H9 (cell line): ENCODE results near the gene EIF4G2. TPM values are rescaled to one million over a fixed set of nuclear protein-coding genes. Genes with fewer than 3 reads are reported as not detected.

Experiments
- DNase-seq: peaks from one replicate; pipeline ENCODE4 v3.0.0-alpha.2; 2017
- H2AFZ ChIP-seq: one replicate; pipeline ENCODE4 v1.6.1; 2013; ENCODE audit warnings: mild to moderate bottlenecking, low read length, control low read depth, moderate library complexity
- H2AK5ac ChIP-seq: 2 replicates; pipeline ENCODE4 v1.6.1; 2013; ENCODE audit warnings: low read length, control low read depth, mixed read lengths; ENCODE audit not compliant: insufficient read length
- H2BK120ac ChIP-seq: one replicate; pipeline ENCODE4 v1.6.1; 2013; ENCODE audit warnings: low read depth, mild to moderate bottlenecking, low read length, control low read depth, inconsistent platforms; ENCODE audit not compliant: poor library complexity, severe bottlenecking
- H2BK12ac ChIP-seq: 2 replicates; pipeline ENCODE4 v1.6.1; 2013; ENCODE audit warnings: low read length, control low read depth, mixed read lengths, low read depth; ENCODE audit not compliant: insufficient read length
- H2BK15ac ChIP-seq: 2 replicates; pipeline ENCODE4 v1.6.1; 2013; ENCODE audit warnings: low read depth, low read length, control low read depth
- H2BK20ac ChIP-seq: one replicate; pipeline ENCODE4 v1.6.1; 2013; ENCODE audit warnings: low read depth, mild to moderate bottlenecking, low read length, control low read depth, inconsistent platforms; ENCODE audit not compliant: poor library complexity, severe bottlenecking
- H2BK5ac ChIP-seq: 2 replicates; pipeline ENCODE4 v1.6.1; 2013; ENCODE audit warnings: low read length, control low read depth, mixed read lengths; ENCODE audit not compliant: insufficient read length
- H3K14ac ChIP-seq: 2 replicates; pipeline ENCODE4 v1.6.1; 2013; ENCODE audit warnings: low read length, control low read depth; ENCODE audit not compliant: insufficient read depth
- H3K18ac ChIP-seq: 2 replicates; pipeline ENCODE4 v1.6.1; 2013; ENCODE audit warnings: low read depth, mild to moderate bottlenecking, mixed read lengths, low read length, control low read depth; ENCODE audit not compliant: insufficient read length
- H3K23ac ChIP-seq: 2 replicates; pipeline ENCODE4 v1.6.1; 2013; ENCODE audit warnings: low read length, control low read depth, mixed read lengths, low read depth; ENCODE audit not compliant: insufficient read length
- H3K23me2 ChIP-seq: 2 replicates; pipeline ENCODE4 v1.6.1; 2013; ENCODE audit warnings: low read depth, mild to moderate bottlenecking, mixed read lengths, low read length, control low read depth; ENCODE audit not compliant: insufficient read length, poor library complexity, severe bottlenecking
- H3K27ac ChIP-seq: 2 replicates; pipeline ENCODE4 v1.5.1; 2013; ENCODE audit warnings: low read length, control low read depth, mixed read lengths, low read depth; ENCODE audit not compliant: insufficient read length
- H3K27me3 ChIP-seq: 2 replicates; pipeline ENCODE4 v1.6.1; 2013; ENCODE audit warnings: low read length, control low read depth, inconsistent platforms; ENCODE audit not compliant: insufficient read depth
- H3K4ac ChIP-seq: 2 replicates; pipeline ENCODE4 v1.6.1; 2013; ENCODE audit warnings: low read depth, mild to moderate bottlenecking, control low read depth, inconsistent platforms, low read length, moderate library complexity
- H3K4me1 ChIP-seq: 2 replicates; pipeline ENCODE4 v1.6.1; 2013; ENCODE audit warnings: low read length, control low read depth, inconsistent platforms; ENCODE audit not compliant: insufficient read depth
- H3K4me2 ChIP-seq: 2 replicates; pipeline ENCODE4 v1.6.1; 2013; ENCODE audit warnings: low read length, control low read depth, mixed read lengths; ENCODE audit not compliant: insufficient read length, insufficient read depth
- H3K56ac ChIP-seq: 2 replicates; pipeline ENCODE4 v1.6.1; 2013; ENCODE audit warnings: low read depth, mild to moderate bottlenecking, mixed read lengths, low read length, control low read depth; ENCODE audit not compliant: insufficient read length
- H3K79me1 ChIP-seq: 2 replicates; pipeline ENCODE4 v1.6.1; 2013; ENCODE audit warnings: low read depth, mild to moderate bottlenecking, moderate library complexity, low read length, control low read depth, inconsistent platforms; ENCODE audit not compliant: insufficient read depth, poor library complexity, severe bottlenecking
- H3K79me2 ChIP-seq: 2 replicates; pipeline ENCODE4 v1.6.1; 2013; ENCODE audit warnings: low read length, control low read depth, inconsistent platforms; ENCODE audit not compliant: insufficient read depth
- H3K9ac ChIP-seq: 2 replicates; pipeline ENCODE4 v1.6.1; 2013; ENCODE audit warnings: low read length, control low read depth, mixed read lengths; ENCODE audit not compliant: insufficient read length; ENCODE audit errors: extremely low read depth
- H3K9me3 ChIP-seq: one replicate; pipeline ENCODE4 v1.6.1; 2013; ENCODE audit warnings: low read depth, low read length, inconsistent platforms; ENCODE audit not compliant: control insufficient read depth
- H3T11ph ChIP-seq: one replicate; pipeline ENCODE4 v1.6.1; 2013; ENCODE audit warnings: mild to moderate bottlenecking, low read length, control low read depth, inconsistent platforms
- H4K20me1 ChIP-seq: one replicate; pipeline ENCODE4 v1.6.1; 2013; ENCODE audit not compliant: control insufficient read depth, insufficient read length, insufficient read depth
- H4K5ac ChIP-seq: 2 replicates; pipeline ENCODE4 v1.6.1; 2013; ENCODE audit warnings: low read depth, mild to moderate bottlenecking, mixed read lengths, low read length, control low read depth; ENCODE audit not compliant: insufficient read length
- H4K8ac ChIP-seq: replicated peaks from 2 replicates; pipeline ENCODE4 v1.6.1; 2013; ENCODE audit warnings: low read length, control low read depth, mixed read lengths, low read depth; ENCODE audit not compliant: insufficient read length
- H4K91ac ChIP-seq: 2 replicates; pipeline ENCODE4 v1.6.1; 2013; ENCODE audit warnings: low read depth, mild to moderate bottlenecking, moderate library complexity, mixed read lengths, low read length, control low read depth; ENCODE audit not compliant: insufficient read length
- H3K27ac Mint-ChIP-seq, 3 experiments: 2 replicates in 2 of 3; 3 replicates in 1 of 3; pipeline ENCODE4 v1.8.0; 2020 to 2021; ENCODE audit warnings: mixed read lengths in 3 of 3, mild to moderate bottlenecking in 1 of 3, moderate library complexity in 1 of 3
- H3K27me3 Mint-ChIP-seq: 2 replicates; pipeline ENCODE4 v1.8.0; 2021; ENCODE audit warnings: low read depth, mild to moderate bottlenecking, moderate library complexity, mixed read lengths
- H3K36me3 Mint-ChIP-seq, 3 experiments: 2 replicates in 2 of 3; 3 replicates in 1 of 3; pipeline ENCODE4 v1.8.0; 2020 to 2021; ENCODE audit warnings: low read depth in 3 of 3, mixed read lengths in 3 of 3; ENCODE audit not compliant: insufficient read depth in 1 of 3
- H3K4me1 Mint-ChIP-seq, 2 experiments: 2 replicates each; pipeline ENCODE4 v1.8.0; 2020; ENCODE audit warnings: mixed read lengths in 2 of 2
- H3K4me3 Mint-ChIP-seq, 2 experiments: 2 replicates in 1 of 2; 3 replicates in 1 of 2; pipeline ENCODE4 v1.8.0; 2020 to 2021; ENCODE audit warnings: mild to moderate bottlenecking in 2 of 2, mixed read lengths in 2 of 2, moderate library complexity in 1 of 2
- H3K9me3 Mint-ChIP-seq, 2 experiments: 2 replicates in 1 of 2; 3 replicates in 1 of 2; pipeline ENCODE4 v1.8.0; 2020; ENCODE audit warnings: mild to moderate bottlenecking in 2 of 2, mixed read lengths in 2 of 2, moderate library complexity in 1 of 2
- CTCF ChIP-seq: fragments of 200-600 bp; sonication (generic); conservative IDR thresholded peaks from 3 replicates; pipeline ENCODE4 v1.8.0; 2021; ENCODE audit warnings: antibody characterized with exemption, mild to moderate bottlenecking
- total RNA-seq: library from RNA; stranded (reverse); gene quantifications from 2 replicates; pipeline ENCODE4 v1.2.1, GENCODE V29; 2021

EIF4G2 gene
- total RNA-seq, 1 experiment from 2014 or later, result 1,013 TPM

GRCh38 chr11:10844356-10844755, 35.6 kb upstream of the EIF4G2 start:
- peaks cover 5 to 8% of the 10 kb centered on the region in 2 experiments for H3K4me1 Mint-ChIP-seq
- Histone ChIP-seq H3K56ac (no peak overlapping the region), H3K27me3 (no peaks in the 10 kb centered on the region), H2BK20ac (no peak overlapping the region), H3K23me2 (no peaks in the 10 kb centered on the region), H2BK120ac (no peak overlapping the region), H2AK5ac (no peak overlapping the region), H3K79me2 (no peaks in the 10 kb centered on the region), H4K8ac (no peak overlapping the region), H4K20me1 (no peaks in the 10 kb centered on the region), H4K91ac (no peak overlapping the region), H3K9me3 (no peaks in the 10 kb centered on the region), H3K27ac (no peak overlapping the region), H2BK12ac (no peak overlapping the region), H2BK15ac (no peak overlapping the region), H3K79me1 (no peaks in the 10 kb centered on the region), H3K4me2 (no peak overlapping the region), H3K14ac (no peak overlapping the region), H4K5ac (no peak overlapping the region), H3T11ph (no peak overlapping the region), H3K18ac (no peak overlapping the region), H3K4me1 (peaks cover 2% of the 10 kb centered on the region; the same call in 1 of the 2 replicates), H3K23ac (no peak overlapping the region), H2AFZ (no peak overlapping the region), H2BK5ac (no peak overlapping the region), H3K4ac (no peak overlapping the region), H3K9ac (no peak overlapping the region)
- no peaks in the 10 kb centered on the region for H3K27me3 Mint-ChIP-seq
- H3K36me3 Mint-ChIP-seq, result no peaks in the 10 kb centered on the region
- H3K4me3 Mint-ChIP-seq, result no peak overlapping the region
- no peaks in the 10 kb centered on the region for H3K9me3 Mint-ChIP-seq
- no peak for DNase-seq
- H3K27ac Mint-ChIP-seq, result no peak overlapping the region
- TF ChIP-seq CTCF, result no peak
